IMR-90 (cell line): ENCODE measurements around the gene CTBP2. TPM values are rescaled to one million over a fixed set of nuclear protein-coding genes. Genes with fewer than 3 reads are reported as not detected.

ENCODE experiments used
- ATAC-seq: fragments of 200-7000 bp; cut with Tn5 transposase; 2 replicates; pipeline ENCODE4 v1.9.1; 2020; ENCODE audit warnings: low read depth, mild to moderate bottlenecking, moderate library complexity
- BruUV-seq: library from RNA; stranded (reverse); fragments of 400-500 nt; replicated peaks from 2 replicates; lab custom pipeline; 2021; lab: Mats Ljungman, UMichigan
- CTCF ChIA-PET: fragments of 300-600 bp; formaldehyde crosslinking; extraction: SDS; loops from one replicate; lab custom pipeline; 2021; ENCODE audit warnings: antibody characterized with exemption; lab: Yijun Ruan, JAX
- POLR2A ChIA-PET: fragments of 300-600 bp; sonication (Branson Sonifier 250); formaldehyde crosslinking; loops from one replicate; lab custom pipeline; 2022; ENCODE audit warnings: antibody characterized with exemption; ENCODE audit not compliant: unreplicated experiment; lab: Charles Lee
- DNase-seq: peaks from one replicate; pipeline ENCODE4 v3.0.0; 2013
- H2AFZ ChIP-seq: replicated peaks from 2 replicates; pipeline ENCODE3; 2013; ENCODE audit warnings: low read length, mild to moderate bottlenecking; ENCODE audit not compliant: poor library complexity
- H2AK5ac ChIP-seq: 2 replicates; pipeline ENCODE4 v1.6.1; 2013; ENCODE audit warnings: low read depth, low read length, inconsistent platforms
- H2AK9ac ChIP-seq: replicated peaks from 2 replicates; pipeline ENCODE3; 2013; ENCODE audit warnings: mild to moderate bottlenecking, low read depth, low read length, moderate library complexity; ENCODE audit not compliant: poor library complexity
- H2BK120ac ChIP-seq: 2 replicates; pipeline ENCODE4 v1.6.1; 2013; ENCODE audit warnings: low read depth, low read length, inconsistent platforms
- H2BK15ac ChIP-seq: 3 replicates; pipeline ENCODE4 v1.6.1; 2013; ENCODE audit warnings: low read depth, low read length, inconsistent platforms
- H2BK20ac ChIP-seq: 2 replicates; pipeline ENCODE4 v1.6.1; 2013; ENCODE audit warnings: low read depth, mild to moderate bottlenecking, inconsistent platforms, low read length, moderate library complexity
- H2BK5ac ChIP-seq: 2 replicates; pipeline ENCODE4 v1.6.1; 2013; ENCODE audit warnings: mild to moderate bottlenecking, low read depth, low read length, inconsistent platforms; ENCODE audit not compliant: poor library complexity, severe bottlenecking
- H3K14ac ChIP-seq: replicated peaks from 2 replicates; pipeline ENCODE4 v1.6.1; 2013; ENCODE audit warnings: low read depth, low read length, inconsistent platforms
- H3K18ac ChIP-seq: 2 replicates; pipeline ENCODE4 v1.6.1; 2013; ENCODE audit warnings: low read depth, low read length, control low read depth
- H3K23ac ChIP-seq: 2 replicates; pipeline ENCODE4 v1.6.1; 2013; ENCODE audit warnings: low read depth, low read length, inconsistent platforms
- H3K27ac ChIP-seq: 2 replicates; pipeline ENCODE4 v1.5.1; 2013; ENCODE audit warnings: mild to moderate bottlenecking, control low read depth, low read length; ENCODE audit not compliant: insufficient read depth
- H3K27me3 ChIP-seq: 2 replicates; pipeline ENCODE4 v1.6.1; 2013; ENCODE audit warnings: low read length; ENCODE audit not compliant: control insufficient read depth, insufficient read depth
- H3K36me3 ChIP-seq: 2 replicates; pipeline ENCODE4 v1.6.1; 2013; ENCODE audit warnings: low read length, mixed read lengths; ENCODE audit not compliant: control insufficient read depth, insufficient read depth
- H3K4ac ChIP-seq: 2 replicates; pipeline ENCODE4 v1.6.1; 2013; ENCODE audit warnings: low read depth, low read length, inconsistent platforms
- H3K4me1 ChIP-seq: 2 replicates; pipeline ENCODE4 v1.6.1; 2013; ENCODE audit warnings: low read length, mixed read lengths; ENCODE audit not compliant: control insufficient read depth, insufficient read depth
- H3K4me2 ChIP-seq: 2 replicates; pipeline ENCODE4 v1.6.1; 2013; ENCODE audit warnings: low read depth, mild to moderate bottlenecking, control low read depth, low read length, moderate library complexity
- H3K4me3 ChIP-seq: 2 replicates; pipeline ENCODE4 v1.5.1; 2013; ENCODE audit warnings: low read depth, mild to moderate bottlenecking, control low read depth, low read length, moderate library complexity; ENCODE audit not compliant: insufficient read depth
- H3K56ac ChIP-seq: 2 replicates; pipeline ENCODE4 v1.6.1; 2013; ENCODE audit warnings: low read length, inconsistent platforms; ENCODE audit not compliant: insufficient read depth; ENCODE audit errors: extremely low read depth
- H3K79me1 ChIP-seq, 2 experiments: 2 replicates each; pipeline ENCODE4 v1.6.1; 2013; ENCODE audit warnings: low read length in 2 of 2, inconsistent platforms in 1 of 2, low read depth in 1 of 2
- H3K9ac ChIP-seq: 2 replicates; pipeline ENCODE4 v1.6.1; 2013; ENCODE audit warnings: low read depth, low read length, control low read depth
- H3K9me1 ChIP-seq: 2 replicates; pipeline ENCODE4 v1.6.1; 2013; ENCODE audit warnings: low read length, inconsistent platforms; ENCODE audit not compliant: insufficient read depth
- H3K9me3 ChIP-seq: 2 replicates; pipeline ENCODE4 v1.6.1; 2013; ENCODE audit warnings: low read length; ENCODE audit not compliant: control insufficient read depth, insufficient read depth
- H4K20me1 ChIP-seq: 2 replicates; pipeline ENCODE4 v1.6.1; 2013; ENCODE audit warnings: low read length, inconsistent platforms; ENCODE audit not compliant: insufficient read depth
- H4K5ac ChIP-seq: 2 replicates; pipeline ENCODE4 v1.6.1; 2013; ENCODE audit warnings: mild to moderate bottlenecking, low read depth, low read length, control low read depth
- H4K8ac ChIP-seq, 2 experiments: 2 replicates each; pipeline ENCODE4 v1.6.1; 2013; ENCODE audit warnings: low read depth in 2 of 2, low read length in 2 of 2, control low read depth in 1 of 2, inconsistent platforms in 1 of 2
- H4K91ac ChIP-seq: 2 replicates; pipeline ENCODE4 v1.6.1; 2013; ENCODE audit warnings: low read depth, low read length, inconsistent platforms; ENCODE audit not compliant: insufficient read depth
- BHLHE40 ChIP-seq: fragments of 150-350 bp; IDR thresholded peaks from 2 replicates; pipeline ENCODE4 v1.6.1; 2016; ENCODE audit warnings: mild to moderate bottlenecking, low read depth, low read length
- CEBPB ChIP-seq: IDR thresholded peaks from 2 replicates; pipeline ENCODE4 v1.6.1; 2012; ENCODE audit warnings: low read depth, low read length, improper control_type of control experiment
- CHD1 ChIP-seq: IDR thresholded peaks from 2 replicates; pipeline ENCODE4 v1.6.1; 2012; ENCODE audit warnings: low read depth, low read length, improper control_type of control experiment
- FOS ChIP-seq: fragments of 150-350 bp; IDR thresholded peaks from 2 replicates; pipeline ENCODE4 v1.6.1; 2016; ENCODE audit warnings: low read depth, low read length
- MAFK ChIP-seq: IDR thresholded peaks from 2 replicates; pipeline ENCODE4 v1.6.1; 2012; ENCODE audit warnings: low read depth, low read length, improper control_type of control experiment
- MAZ ChIP-seq: IDR thresholded peaks from 2 replicates; pipeline ENCODE4 v1.6.1; 2012; ENCODE audit warnings: low read depth, mild to moderate bottlenecking, low read length, improper control_type of control experiment, moderate library complexity, borderline replicate concordance
- MXI1 ChIP-seq: IDR thresholded peaks from 2 replicates; pipeline ENCODE4 v1.6.1; 2012; ENCODE audit warnings: low read depth, mild to moderate bottlenecking, low read length, moderate library complexity, borderline replicate concordance
- NFE2L2 ChIP-seq: fragments of 150-350 bp; IDR thresholded peaks from 2 replicates; pipeline ENCODE4 v1.6.1; 2016; ENCODE audit warnings: low read depth, mild to moderate bottlenecking, low read length
- POLR2A ChIP-seq: IDR thresholded peaks from 2 replicates; pipeline ENCODE4 v1.6.1; 2012; ENCODE audit warnings: mild to moderate bottlenecking, low read depth, low read length
- RAD21 ChIP-seq: IDR thresholded peaks from 2 replicates; pipeline ENCODE4 v1.6.1; 2012; ENCODE audit warnings: low read length, improper control_type of control experiment
- RCOR1 ChIP-seq: IDR thresholded peaks from 2 replicates; pipeline ENCODE4 v1.6.1; 2012; ENCODE audit warnings: mild to moderate bottlenecking, low read length, improper control_type of control experiment; ENCODE audit not compliant: insufficient replicate concordance
- RFX5 ChIP-seq: IDR thresholded peaks from 2 replicates; pipeline ENCODE4 v1.8.0; 2012; ENCODE audit warnings: low read depth, mild to moderate bottlenecking, low read length, moderate library complexity
- SMC3 ChIP-seq: fragments of 150-350 bp; IDR thresholded peaks from 2 replicates; pipeline ENCODE4 v1.6.1; 2016; ENCODE audit warnings: low read depth, mild to moderate bottlenecking, antibody characterized with exemption, low read length, moderate library complexity
- WGBS, 2 experiments: methylation state at CpG; one replicate each; pipeline versions ENCODE4 v1.1.5 to v1.1.7; 2013; ENCODE audit warnings: missing lambda C conversion rate in 2 of 2; ENCODE audit not compliant: insufficient read length in 1 of 2; ENCODE audit errors: extremely low coverage in 2 of 2; 5-methylcytosine and 5-hydroxymethylcytosine counted together
- dilution Hi-C: fragments of 300-500 bp; cut with HindIII; formaldehyde crosslinking; loops from one replicate; pipeline ENCODE4 v1.14.3; 2018; ENCODE audit warnings: low sequenced_read_pairs; ENCODE audit not compliant: unreplicated experiment
- in situ Hi-C: fragments of 300-500 bp; cut with MboI; formaldehyde crosslinking; loops from 3 replicates; pipeline ENCODE4 v1.14.3; 2019; ENCODE audit warnings: low sequenced_read_pairs, inconsistent platforms, mixed read lengths
- intact Hi-C: fragments of 100-400 bp; cut with micrococcal nuclease; formaldehyde crosslinking; loops from 2 replicates; pipeline ENCODE4 v1.10.0; 2022
- polyA plus RNA-seq, 3 experiments: library from polyadenylated mRNA; depleted of rRNA; stranded (reverse); fragments of >200 nt; gene quantifications; 2 replicates each; pipeline ENCODE4 v1.2.3, GENCODE V29; 2012; ENCODE audit warnings: low replicate concordance in 1 of 3
- total RNA-seq: library from RNA; depleted of rRNA; stranded (reverse); fragments of >200 nt; gene quantifications from 2 replicates; pipeline ENCODE4 v1.2.3, GENCODE V29; 2012
- TF ChIP-seq, protein P1 (sequence below): conservative IDR thresholded peaks from 2 replicates; pipeline ENCODE4 v1.5.1; 2012; ENCODE audit warnings: mild to moderate bottlenecking, low read depth, low read length, improper control_type of control experiment
- TF ChIP-seq, protein P2 (sequence below): fragments of 150-350 bp; IDR thresholded peaks from 2 replicates; pipeline ENCODE4 v1.6.1; 2016; ENCODE audit warnings: low read depth, mild to moderate bottlenecking, low read length, moderate library complexity, borderline replicate concordance
- TF ChIP-seq, protein P3 (sequence below): fragments of 150-350 bp; IDR thresholded peaks from 2 replicates; pipeline ENCODE4 v1.6.1; 2017; ENCODE audit warnings: mild to moderate bottlenecking, antibody characterized with exemption, low read length, low read depth

Gene CTBP2
- total and polyA plus RNA-seq, 2 of the 4 experiments (the other 2 are of a cell fraction), result 81.0 to 86.6 TPM

DNA sequence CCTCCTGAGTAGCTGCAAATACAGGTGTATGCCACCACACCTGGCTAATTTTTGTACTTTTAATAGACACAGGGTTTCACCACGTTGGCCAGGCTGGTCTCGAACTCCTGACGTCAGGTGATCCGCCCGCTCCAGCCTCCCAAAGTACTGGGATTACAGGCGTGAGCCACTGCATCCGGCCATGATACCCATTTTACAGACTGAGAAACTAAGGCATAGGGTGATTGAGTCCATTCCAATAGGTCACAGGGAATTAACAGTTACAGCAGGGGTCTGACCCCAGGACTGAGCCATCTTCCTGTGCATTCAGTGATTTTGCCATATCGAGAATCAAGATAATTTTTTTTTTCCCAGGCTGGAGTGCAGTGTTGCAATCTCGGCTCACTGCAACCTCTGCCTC is 12.3 kb upstream of the CTBP2 start:
- no peak overlapping the region for H2AFZ ChIP-seq
- no peak overlapping the region for H3K4me3 ChIP-seq
- intact Hi-C loops, result no loop called here
- TF ChIP-seq MAFK (no peak), RCOR1 (no peak), POLR2A (no peak), CHD1 (no peak), FOS (no peak), SMC3 (no peak), BHLHE40 (no peak), RFX5 (no peak), NFE2L2 (no peak), RAD21 (no peak), MAZ (no peak), MXI1 (no peak), CEBPB (no peak)
- TF ChIP-seq, protein P1, sequence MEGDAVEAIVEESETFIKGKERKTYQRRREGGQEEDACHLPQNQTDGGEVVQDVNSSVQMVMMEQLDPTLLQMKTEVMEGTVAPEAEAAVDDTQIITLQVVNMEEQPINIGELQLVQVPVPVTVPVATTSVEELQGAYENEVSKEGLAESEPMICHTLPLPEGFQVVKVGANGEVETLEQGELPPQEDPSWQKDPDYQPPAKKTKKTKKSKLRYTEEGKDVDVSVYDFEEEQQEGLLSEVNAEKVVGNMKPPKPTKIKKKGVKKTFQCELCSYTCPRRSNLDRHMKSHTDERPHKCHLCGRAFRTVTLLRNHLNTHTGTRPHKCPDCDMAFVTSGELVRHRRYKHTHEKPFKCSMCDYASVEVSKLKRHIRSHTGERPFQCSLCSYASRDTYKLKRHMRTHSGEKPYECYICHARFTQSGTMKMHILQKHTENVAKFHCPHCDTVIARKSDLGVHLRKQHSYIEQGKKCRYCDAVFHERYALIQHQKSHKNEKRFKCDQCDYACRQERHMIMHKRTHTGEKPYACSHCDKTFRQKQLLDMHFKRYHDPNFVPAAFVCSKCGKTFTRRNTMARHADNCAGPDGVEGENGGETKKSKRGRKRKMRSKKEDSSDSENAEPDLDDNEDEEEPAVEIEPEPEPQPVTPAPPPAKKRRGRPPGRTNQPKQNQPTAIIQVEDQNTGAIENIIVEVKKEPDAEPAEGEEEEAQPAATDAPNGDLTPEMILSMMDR, result no peak
- TF ChIP-seq, protein P2, sequence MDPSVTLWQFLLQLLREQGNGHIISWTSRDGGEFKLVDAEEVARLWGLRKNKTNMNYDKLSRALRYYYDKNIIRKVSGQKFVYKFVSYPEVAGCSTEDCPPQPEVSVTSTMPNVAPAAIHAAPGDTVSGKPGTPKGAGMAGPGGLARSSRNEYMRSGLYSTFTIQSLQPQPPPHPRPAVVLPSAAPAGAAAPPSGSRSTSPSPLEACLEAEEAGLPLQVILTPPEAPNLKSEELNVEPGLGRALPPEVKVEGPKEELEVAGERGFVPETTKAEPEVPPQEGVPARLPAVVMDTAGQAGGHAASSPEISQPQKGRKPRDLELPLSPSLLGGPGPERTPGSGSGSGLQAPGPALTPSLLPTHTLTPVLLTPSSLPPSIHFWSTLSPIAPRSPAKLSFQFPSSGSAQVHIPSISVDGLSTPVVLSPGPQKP, result no peak
- TF ChIP-seq, protein P3, sequence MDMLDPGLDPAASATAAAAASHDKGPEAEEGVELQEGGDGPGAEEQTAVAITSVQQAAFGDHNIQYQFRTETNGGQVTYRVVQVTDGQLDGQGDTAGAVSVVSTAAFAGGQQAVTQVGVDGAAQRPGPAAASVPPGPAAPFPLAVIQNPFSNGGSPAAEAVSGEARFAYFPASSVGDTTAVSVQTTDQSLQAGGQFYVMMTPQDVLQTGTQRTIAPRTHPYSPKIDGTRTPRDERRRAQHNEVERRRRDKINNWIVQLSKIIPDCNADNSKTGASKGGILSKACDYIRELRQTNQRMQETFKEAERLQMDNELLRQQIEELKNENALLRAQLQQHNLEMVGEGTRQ, result no peak
- H4K20me1 ChIP-seq, result no peaks in the 10 kb centered on the region
- no peak overlapping the region for H4K5ac ChIP-seq
- H2BK5ac ChIP-seq, result no peak overlapping the region
- H2AK9ac ChIP-seq, result no peak overlapping the region
- no peak overlapping the region for H3K56ac ChIP-seq
- no peak overlapping the region for H4K91ac ChIP-seq
- in situ Hi-C loops, result no loop called here
- no peaks in the 10 kb centered on the region for H3K9me1 ChIP-seq
- H2BK20ac ChIP-seq, result no peak overlapping the region
- no peak overlapping the region for H3K27ac ChIP-seq
- no peak overlapping the region for H4K8ac ChIP-seq
- H3K9ac ChIP-seq, result no peak overlapping the region
- BruUV-seq, result no TSS peak
- WGBS, 2 experiments, result 73% methylated on average over 7 of the region's 9 CpGs; no CpG with 5 or more reads in 1 of the 2 experiments
- H3K79me1 ChIP-seq, result no peaks in the 10 kb centered on the region
- ATAC-seq (no peak), DNase-seq (no peak)
- no peak overlapping the region for H3K4me2 ChIP-seq
- no peak overlapping the region for H3K18ac ChIP-seq
- no peaks in the 10 kb centered on the region for H3K36me3 ChIP-seq
- H2BK15ac ChIP-seq, result no peak overlapping the region
- no peaks in the 10 kb centered on the region for H3K9me3 ChIP-seq
- H3K27me3 ChIP-seq, result peaks cover 30% of the 10 kb centered on the region
- no peak overlapping the region for H3K4ac ChIP-seq
- CTCF ChIA-PET, result no interaction called here
- dilution Hi-C loops, result no loop called here
- POLR2A ChIA-PET, result no interaction called here
- no peak overlapping the region for H3K14ac ChIP-seq
- no peak overlapping the region for H2BK120ac ChIP-seq
- no peak overlapping the region for H3K23ac ChIP-seq
- no peak overlapping the region for H2AK5ac ChIP-seq
- no peaks in the 10 kb centered on the region for H3K4me1 ChIP-seq
